ENCODE results near the gene NRXN3.

The NRXN3 gene

GRCh38 chr14:79680087-79680486, 1509.9 kb downstream of the NRXN3 start:
- no peak for DNase-seq (ENCODE audit: low read depth in 2 of 2)

- no peak for DNase-seq (ENCODE audit: low read depth in 2 of 2)
Measured at GRCh38 chr14:79686196-79686595, 1516.0 kb downstream of the NRXN3 start.

GRCh38 chr14:79690960-79691359, 1520.8 kb downstream of the NRXN3 start:
- no peak for DNase-seq (ENCODE audit: low read depth in 2 of 2)

DNA sequence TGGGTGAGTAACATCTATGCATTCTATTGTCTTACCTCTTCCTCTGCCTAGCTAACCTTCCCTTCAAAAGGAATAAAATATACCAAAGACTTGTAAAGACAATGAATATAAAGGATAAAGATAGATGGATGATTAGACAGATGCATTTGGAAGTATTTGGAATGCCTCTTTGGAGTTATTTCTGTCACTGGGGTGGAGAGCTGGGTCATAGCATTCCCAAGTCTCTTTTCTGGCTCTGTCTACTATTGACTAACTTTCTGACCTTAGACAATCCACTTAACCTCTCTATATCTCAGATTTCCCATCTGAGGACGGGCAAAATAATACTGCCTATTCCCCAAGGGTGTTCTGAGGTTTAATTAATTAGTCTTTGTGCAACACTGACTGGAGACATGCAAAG, 1523.8 kb downstream of the NRXN3 start:
- DNase-seq (ENCODE audit: low read depth in 2 of 2): no peak

DNA sequence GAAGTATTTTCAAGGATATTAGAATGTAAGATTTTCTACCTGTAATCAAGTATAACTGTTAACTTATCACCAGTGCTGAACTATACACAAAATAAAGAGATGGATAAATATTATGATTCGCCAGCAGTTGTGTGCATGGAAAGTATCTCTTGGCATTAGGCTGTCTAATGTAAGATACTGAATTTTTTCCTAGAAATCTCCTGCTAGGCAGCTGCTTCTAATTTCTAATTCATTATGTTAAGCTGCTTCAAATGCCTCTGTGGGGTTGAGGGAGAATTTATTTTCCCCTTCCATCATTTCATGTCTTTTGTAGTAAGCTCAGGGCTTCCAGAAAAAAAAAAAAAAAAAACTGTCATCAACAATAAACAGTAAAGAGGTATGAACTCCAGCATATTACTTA, 1525.1 kb downstream of the NRXN3 start:
- no peak for DNase-seq (ENCODE audit: low read depth in 2 of 2)

DNA sequence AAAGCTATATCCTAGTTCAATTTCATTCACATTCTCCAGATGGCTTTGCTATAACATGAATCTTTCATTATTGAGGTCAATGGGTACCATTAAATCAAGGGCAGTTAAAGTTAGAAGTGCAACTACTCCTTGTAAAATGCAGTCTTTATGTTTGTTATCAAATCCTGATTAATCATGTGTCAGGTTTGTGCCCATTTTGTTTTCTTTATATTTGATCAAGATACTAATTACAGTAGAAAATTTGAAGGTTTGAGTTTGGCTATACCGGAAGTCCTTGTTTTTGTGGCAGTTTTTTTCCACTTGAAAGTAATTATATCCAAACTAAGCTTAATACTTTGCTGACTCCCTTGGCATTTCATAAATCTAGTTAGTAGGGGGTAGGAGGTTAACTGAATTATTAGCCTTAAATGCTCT, 1528.1 kb downstream of the NRXN3 start:
- no peak for DNase-seq (ENCODE audit: low read depth in 2 of 2)

- DNase-seq (ENCODE audit: low read depth in 2 of 2): no peak
Measured at GRCh38 chr14:79699206-79699605, 1529.0 kb downstream of the NRXN3 start.

- DNase-seq (ENCODE audit: low read depth in 2 of 2): no peak
Measured at GRCh38 chr14:79701371-79701770, 1531.2 kb downstream of the NRXN3 start.

- no peak for DNase-seq (ENCODE audit: low read depth in 2 of 2)
Measured at GRCh38 chr14:79702197-79702596, 1532.0 kb downstream of the NRXN3 start.

- no peak for DNase-seq (ENCODE audit: low read depth in 2 of 2)
Measured at GRCh38 chr14:79703209-79703608, 1533.0 kb downstream of the NRXN3 start.

DNA sequence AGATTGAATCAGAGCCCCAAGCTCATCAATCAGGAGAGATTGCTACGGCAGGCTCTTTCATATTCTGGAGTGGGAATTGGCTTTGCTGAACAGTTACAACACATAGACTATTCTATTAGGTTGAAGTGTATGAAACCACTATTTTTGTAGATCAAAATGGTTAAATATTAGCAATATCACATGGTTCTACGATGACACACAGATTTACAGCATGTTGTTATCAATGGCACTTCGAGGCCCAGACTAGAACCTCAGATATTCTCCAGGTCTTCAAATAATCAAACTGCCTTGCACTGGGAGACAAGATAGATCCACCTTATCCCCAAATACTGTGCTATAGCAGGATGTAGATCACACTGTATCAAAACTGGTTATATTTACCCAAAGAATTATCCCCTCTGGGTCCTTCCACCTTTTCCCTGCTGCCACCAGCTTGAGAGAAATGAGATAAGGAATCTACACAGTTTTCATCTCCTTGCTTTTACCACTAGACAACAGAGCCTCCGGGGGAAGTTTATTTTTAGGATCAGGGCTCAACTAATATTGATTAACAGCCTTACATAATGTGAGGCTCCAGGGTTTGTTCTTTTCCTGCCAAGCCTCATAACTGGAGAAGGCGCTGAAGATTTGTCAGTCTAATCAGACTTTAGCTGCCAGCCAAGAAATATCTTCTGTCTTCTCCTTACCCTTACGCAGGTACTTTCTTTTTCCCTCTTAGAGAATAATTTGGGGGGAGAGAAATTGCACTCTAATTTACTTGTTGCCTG, 1534.1 kb downstream of the NRXN3 start:
- DNase-seq (ENCODE audit: low read depth in 2 of 2): no peak

DNA sequence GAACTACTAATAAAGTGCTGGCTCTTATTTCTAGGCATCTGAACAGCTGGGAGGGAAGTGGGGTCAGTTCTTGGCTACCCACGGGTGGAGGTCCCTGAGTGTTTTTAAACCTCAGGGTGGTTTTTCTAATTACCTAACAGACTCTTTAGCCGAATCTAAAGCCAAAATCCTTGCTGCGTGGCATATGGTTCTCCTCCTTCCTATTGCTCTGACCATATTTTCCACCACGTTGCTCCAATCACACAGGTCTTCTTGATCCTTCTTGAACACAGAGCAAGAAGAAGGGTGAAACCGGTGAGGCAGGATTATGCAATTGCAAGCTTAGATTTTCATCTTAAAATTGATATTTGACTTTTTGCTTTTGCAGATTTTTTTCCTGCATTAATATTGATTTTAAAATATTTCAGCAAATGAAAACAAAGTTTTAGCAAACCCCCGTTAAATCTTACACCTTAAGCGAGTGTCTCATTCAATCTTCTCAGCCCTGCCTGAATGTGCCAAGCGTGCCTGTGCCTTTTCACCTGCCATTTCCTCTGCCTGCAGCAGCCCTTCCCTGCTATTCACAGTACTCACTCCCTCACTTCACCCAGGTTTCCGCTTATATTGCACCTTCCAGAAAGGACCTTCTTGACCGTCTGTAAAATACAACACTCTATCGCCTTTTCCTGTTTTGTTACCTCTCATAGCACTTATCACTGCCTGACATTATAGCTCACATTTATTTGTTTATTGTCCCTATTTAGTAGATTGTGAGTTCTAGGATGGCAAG, 1535.1 kb downstream of the NRXN3 start:
- DNase-seq (ENCODE audit: low read depth in 2 of 2): no peak

DNA sequence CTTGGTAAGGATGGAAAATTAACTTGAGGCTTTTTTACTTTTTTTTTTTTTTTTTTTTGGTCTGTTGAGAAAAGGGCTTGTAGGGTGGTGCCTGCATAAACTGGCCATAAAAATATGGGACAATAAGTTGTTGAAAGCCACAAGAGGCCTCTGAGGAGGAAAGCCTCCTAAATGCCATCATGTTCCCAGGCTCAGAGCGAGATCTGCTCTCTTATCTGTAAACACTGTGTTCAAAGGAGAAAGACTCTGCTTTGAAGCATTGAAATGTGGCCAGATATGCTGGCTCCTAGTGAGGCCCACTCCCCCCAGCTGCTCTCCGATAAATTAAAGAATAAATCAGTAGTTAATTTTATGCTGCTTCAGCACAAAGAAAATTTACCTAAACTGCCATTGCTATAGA, 1536.2 kb downstream of the NRXN3 start:
- DNase-seq (ENCODE audit: low read depth in 2 of 2): no peak

DNA sequence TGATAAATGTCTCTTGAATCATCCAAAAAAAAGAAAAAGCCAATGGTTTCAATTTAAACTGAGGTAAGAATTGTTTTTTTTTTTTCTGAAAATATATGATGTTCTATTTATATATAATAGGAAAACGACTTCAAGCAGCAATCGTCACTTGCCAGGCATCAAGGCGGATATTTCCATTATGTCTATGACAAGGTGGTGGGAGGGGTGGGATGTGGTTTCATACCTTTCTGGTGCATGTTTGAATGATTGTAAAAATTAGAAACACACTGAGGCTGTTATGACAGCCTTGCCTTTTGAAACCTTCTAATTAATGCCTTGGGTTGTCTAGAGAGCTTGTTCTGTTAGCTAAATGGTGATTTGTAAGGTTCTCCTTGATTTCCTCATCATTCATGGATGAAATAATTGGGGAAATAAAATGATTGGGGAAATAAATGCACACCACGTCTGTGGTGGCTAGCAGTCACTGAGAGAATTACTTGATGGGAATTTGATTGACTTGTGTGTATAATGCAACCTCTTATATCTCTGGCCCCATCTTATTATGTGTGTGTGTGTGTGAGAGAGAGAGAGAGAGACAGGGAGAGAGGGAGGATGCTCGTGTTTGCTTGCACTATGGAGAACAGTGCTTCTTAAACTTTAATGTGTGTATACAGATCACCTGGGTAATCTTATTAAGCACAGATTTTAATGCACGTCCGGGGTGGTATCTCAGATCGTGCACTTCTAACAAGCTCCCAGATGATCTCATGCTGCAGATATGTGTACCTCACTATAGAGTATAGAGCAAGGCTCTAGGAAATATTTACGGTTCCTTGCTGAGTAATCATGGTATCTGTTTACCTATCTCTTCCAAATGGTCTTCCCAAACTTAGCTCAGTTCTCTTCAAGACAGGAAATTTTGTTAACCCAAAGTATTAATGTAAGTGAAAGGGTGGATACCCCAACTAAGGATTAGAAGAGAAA, 1538.5 kb downstream of the NRXN3 start:
- no peak for DNase-seq (ENCODE audit: low read depth in 2 of 2)

- DNase-seq (ENCODE audit: low read depth in 2 of 2): no peak
Measured at GRCh38 chr14:79709573-79709972, 1539.4 kb downstream of the NRXN3 start.

- DNase-seq (ENCODE audit: low read depth in 2 of 2): no peak
Measured at GRCh38 chr14:79712302-79712950, 1542.3 kb downstream of the NRXN3 start.

- no peak for DNase-seq (ENCODE audit: low read depth in 2 of 2)
Measured at GRCh38 chr14:79721399-79722084, 1551.4 kb downstream of the NRXN3 start.

DNA sequence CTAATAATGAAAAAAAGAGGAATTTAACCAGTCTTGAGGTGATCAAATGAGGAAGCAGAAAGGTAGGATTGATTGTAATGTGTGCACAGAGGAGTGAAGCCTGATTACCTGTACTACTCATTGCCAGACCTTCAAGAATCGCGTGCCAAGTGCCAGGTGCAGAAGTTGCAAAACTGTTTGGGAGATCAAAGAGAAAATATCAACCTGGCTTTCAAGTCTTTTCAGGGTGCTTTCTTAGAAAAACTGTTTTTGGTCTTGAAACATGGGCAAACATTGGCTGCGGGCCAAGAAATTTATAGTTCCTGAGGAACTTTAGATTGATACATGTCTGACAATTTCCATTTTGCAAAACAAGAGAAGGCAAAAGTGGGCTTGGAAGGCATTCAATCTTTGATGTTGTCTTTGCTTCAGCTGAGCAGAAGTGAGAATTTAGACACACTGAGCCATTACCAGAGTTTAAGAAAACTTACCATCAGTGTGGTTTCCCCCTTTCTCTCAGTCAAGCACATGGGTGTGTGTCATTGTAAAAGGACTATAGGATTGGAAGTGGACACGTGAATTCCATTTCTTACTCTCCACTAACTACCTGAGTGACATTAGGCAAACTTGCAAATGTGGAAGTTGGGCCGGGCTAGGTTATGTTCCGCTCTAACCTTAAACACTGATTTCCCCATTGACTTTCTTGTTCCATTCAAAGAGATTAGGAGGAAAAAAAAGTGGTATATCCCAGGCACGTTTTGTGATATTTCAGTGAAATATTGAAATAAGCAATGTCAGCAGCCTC, 1555.0 kb downstream of the NRXN3 start:
- no peak for DNase-seq (ENCODE audit: low read depth in 2 of 2)

DNA sequence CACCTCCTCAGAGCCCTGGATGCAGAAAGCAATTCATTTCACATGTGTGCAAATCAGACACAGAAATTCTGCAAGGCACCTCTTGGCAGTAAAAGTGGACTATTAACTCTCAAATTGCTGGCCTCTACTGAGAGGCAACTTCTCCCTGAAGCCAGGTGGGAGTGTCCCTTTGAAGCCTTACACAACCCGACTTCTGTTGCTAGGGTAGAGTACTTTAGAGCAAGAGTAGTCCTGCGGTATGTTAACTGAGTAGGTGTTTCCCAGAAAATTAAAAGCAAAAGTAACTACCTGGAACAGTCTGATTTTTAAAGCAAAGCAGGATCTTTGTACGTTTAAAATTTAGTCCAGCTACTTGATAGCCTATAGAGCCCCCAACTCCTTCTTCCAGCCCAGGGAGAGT, 1557.7 kb downstream of the NRXN3 start:
- no peak for DNase-seq (ENCODE audit: low read depth in 2 of 2)

GRCh38 chr14:79728331-79728730, 1558.2 kb downstream of the NRXN3 start:
- DNase-seq (ENCODE audit: low read depth in 2 of 2): no peak

Data from stimulated activated CD8-positive, alpha-beta memory T cell treated with anti-CD3 and anti-CD28 coated beads, Interleukin-2, amount 100 ng/mL, for 48 hours (primary cell).